GM12864 (cell line): ENCODE results near the gene FAM228A.
"Not testable (repeated sequence)": the region's sequence is repeated elsewhere in the genome, so short reads cannot be mapped to it uniquely, and the experiment has no call there.

Experiments used
- DNase-seq: peaks from one replicate; pipeline ENCODE4 v3.0.0-alpha.2; 2011; ENCODE audit warnings: low read depth
- H3K4me3 ChIP-seq: 2 replicates; pipeline ENCODE4 v1.5.1; 2011; ENCODE audit warnings: mild to moderate bottlenecking, low read depth, low read length, control low read depth
- CTCF ChIP-seq: IDR thresholded peaks from 2 replicates; pipeline ENCODE4 v1.5.1; 2011; ENCODE audit warnings: low read depth, mild to moderate bottlenecking, moderate library complexity, low read length, control low read depth, inconsistent platforms; ENCODE audit errors: missing control alignments

The FAM228A gene

GRCh38 chr2:24174851-24175277 is at the start of gene FAM228A:
FAM228A (plus strand) TSS chr2:24175053; CDS start chr2:24175481, 428 bp downstream.
- DNase-seq: no peak
- no peak for TF ChIP-seq CTCF
- no peak within 1 kb of the TSS for H3K4me3 ChIP-seq

- TF ChIP-seq CTCF: no peak
- DNase-seq: no peak
- no peak overlapping the region for H3K4me3 ChIP-seq
These were observed 48.9 kb upstream of the FAM228A start for GRCh38 chr2:24125956-24126355.

- no peak overlapping the region for H3K4me3 ChIP-seq
- no peak for TF ChIP-seq CTCF
- no peak for DNase-seq
These were observed 42.3 kb upstream of the FAM228A start for GRCh38 chr2:24132543-24132942.

- DNase-seq, H3K4me3 ChIP-seq: not testable (repeated sequence)
These were observed 34.5 kb upstream of the FAM228A start for GRCh38 chr2:24140305-24140704.

- no peak for TF ChIP-seq CTCF
- no peak overlapping the region for H3K4me3 ChIP-seq
- DNase-seq: no peak
These were observed 27.5 kb upstream of the FAM228A start for GRCh38 chr2:24147364-24147763.

GRCh38 chr2:24152413-24153197 is 22.2 kb upstream of the FAM228A start:
- no peak for DNase-seq
- TF ChIP-seq CTCF: no peak

GRCh38 chr2:24153478-24153877 is 21.4 kb upstream of the FAM228A start:
- no peak for TF ChIP-seq CTCF
- no peak overlapping the region for H3K4me3 ChIP-seq
- DNase-seq: no peak

More at GRCh38 chr2:24152413-24153197, 22.2 kb upstream of the FAM228A start:
- no peak overlapping the region for H3K4me3 ChIP-seq
